GM21825 (cell line): ENCODE results near the gene CTNS.
"Not testable (repeated sequence)": the region's sequence is repeated elsewhere in the genome, so short reads cannot be mapped to it uniquely, and the experiment has no call there.

ENCODE experiments used
- ATAC-seq: cut with Tn5 transposase; IDR thresholded peaks from one replicate; pipeline ENCODE4 v1.9.1; 2021; ENCODE audit warnings: mild to moderate bottlenecking, moderate library complexity; ENCODE audit not compliant: unreplicated experiment

Gene CTNS

DNA sequence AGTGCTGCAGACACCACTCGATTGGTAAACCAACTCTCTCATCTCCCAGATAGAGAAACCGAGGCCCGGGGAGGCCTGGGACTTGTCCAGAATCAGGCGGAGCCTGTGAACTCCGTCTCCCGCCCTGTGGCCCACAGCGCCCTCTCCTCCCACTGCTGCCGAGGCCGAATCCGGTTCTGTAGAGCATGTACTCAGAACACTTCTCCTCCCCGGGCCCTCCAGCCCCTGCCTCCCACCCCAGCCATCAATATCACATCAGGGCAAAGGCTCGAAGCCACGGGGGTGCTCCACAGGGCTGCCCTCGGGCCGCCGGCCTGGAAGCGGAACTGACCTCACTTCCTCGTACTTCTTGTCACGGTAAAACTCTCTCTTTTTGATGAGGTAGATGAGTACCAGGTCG, 45.0 kb downstream of the CTNS start:
- no peak for ATAC-seq

DNA sequence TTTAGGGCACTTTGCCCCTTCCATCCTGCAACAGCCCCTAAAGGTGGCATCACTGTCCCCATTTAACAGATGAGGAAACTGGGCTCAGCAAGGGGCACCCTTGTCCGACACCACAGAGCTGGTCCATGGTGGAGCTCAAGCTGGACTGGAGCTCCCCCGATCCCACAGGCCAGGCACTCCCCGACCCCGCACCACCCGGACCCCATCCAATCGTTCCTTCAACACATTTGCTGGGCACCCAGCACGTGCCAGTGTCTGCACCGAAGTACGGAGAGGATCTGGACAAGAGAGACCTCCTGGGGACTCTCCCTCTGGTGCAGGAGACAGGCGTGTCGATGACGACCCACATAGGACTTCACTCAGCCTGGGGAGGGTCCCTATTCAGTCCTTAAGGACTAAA, 45.5 kb downstream of the CTNS start:
- ATAC-seq: no peak

DNA sequence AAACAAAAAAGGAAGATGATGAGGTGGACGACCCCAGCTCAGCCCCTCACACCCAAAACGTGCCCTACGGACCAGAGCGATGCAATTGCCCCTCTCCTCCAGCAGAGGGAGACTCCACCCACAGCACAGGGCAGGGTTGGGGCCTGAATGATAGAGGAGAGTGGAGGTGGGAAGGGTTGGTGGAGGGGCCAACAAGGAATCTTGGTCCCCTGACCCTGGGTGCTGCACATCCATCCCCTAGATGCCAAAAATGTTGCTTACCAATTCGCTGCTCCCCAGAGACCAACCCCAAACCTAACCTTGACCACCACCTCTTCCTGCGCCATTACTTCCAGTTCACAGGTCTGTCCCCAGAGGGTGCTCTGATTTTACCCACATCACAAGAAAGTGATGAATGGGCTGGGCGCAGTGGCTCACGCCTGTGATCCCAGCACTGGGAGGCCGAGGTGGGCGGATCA, 46.5 kb downstream of the CTNS start:
- peak; percentile 58 for ATAC-seq

DNA sequence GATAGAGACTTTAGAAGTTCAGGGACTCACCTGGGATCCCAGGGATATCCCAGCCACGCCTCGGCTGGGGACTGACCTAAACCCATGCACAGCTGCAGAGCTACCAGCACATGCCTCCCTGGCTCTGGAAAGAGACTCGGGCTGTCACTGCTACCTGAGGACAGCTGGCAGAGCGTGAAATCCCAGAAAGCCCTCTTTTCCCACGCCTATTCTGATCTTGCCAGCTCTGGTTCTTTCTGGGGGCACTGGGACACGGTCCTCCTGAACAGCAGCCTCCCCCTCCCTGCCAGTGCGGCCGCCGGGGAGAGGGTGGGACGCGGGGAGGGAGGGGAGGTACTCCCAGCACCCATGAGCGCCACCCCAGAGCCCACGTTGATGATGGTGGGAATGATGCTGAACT, 48.6 kb downstream of the CTNS start:
- ATAC-seq: no peak

DNA sequence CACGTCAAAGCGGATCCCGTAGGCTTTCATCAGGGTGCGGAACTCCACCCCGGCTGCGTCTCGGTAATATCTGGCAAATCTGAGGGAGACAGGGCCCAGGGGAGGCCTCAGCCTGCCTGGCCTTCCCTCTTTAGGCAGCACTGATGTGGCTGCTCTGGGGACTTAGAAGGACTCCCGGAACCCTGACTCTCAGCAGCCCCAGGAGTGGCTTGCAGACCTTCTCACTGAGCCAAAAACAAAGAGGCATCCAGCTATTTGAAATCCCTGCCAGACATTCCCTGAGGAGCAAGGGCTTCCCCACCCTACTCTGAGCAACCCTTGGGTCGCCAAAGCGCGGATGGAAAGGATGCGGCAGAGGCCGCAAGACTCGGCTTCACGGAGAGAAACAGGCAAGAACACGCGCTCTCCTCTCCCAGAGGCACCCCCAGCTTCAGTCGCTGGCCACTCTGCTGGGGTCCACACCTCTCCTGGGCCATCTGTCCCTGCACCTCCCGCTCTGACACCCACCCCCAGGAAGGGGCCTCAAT, 51.5 kb downstream of the CTNS start:
- ATAC-seq: no peak

DNA sequence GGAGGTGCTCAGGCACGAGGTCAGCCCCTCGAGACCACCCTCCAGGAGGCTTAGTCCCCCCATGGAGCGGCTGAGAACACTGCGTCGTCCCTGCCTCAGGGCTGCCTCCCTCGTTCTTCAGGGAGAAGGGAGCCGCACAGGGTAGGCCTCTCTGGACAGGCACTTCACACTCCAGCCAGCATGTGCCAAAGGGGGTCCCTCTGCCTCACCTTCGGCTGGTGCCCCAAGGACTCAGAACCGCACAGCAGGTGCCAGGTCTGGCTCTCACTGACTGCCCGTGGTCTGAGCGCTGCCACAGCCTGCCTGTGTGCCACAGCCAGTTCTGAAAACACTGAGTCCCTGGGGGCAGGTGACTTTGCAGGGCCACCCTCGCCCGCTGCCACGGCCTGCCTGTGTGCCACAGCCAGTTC, 52.3 kb downstream of the CTNS start:
- no peak for ATAC-seq

DNA sequence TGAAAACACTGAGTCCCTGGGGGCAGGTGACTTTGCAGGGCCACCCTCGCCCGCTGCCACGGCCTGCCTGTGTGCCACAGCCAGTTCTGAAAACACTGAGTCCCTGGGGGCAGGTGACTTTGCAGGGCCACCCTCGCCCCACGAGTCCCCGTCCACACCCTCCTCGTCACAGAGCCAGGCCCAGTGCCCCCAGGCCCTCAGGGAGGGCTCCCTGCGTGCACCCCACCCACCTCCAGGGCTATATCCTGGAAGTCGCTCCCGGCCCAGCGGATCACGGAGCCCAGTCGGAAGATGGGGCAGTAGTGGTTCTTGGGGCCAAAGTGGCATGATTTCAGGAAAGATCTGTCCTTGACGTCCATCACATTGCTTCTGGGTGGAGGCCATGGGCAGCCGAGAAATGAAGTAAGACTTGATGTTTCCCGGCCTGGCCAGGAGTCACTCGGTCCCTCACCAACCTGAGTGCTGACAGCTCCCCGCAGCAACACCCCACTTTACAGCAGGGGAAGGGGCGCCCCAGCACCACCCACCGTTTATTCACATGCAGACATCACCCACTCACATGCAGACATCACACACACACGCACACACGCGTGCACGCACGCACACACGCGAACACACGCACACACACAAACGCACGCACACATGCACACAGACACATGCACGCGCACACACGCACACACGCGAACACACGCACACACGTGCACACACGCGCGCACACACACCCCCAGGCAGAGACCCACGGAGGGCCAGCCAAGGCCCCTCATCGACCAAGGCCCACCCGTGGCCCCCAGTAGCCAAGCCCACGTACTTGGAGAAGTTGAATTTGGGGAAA, 52.9 kb downstream of the CTNS start:
- ATAC-seq: no peak

DNA sequence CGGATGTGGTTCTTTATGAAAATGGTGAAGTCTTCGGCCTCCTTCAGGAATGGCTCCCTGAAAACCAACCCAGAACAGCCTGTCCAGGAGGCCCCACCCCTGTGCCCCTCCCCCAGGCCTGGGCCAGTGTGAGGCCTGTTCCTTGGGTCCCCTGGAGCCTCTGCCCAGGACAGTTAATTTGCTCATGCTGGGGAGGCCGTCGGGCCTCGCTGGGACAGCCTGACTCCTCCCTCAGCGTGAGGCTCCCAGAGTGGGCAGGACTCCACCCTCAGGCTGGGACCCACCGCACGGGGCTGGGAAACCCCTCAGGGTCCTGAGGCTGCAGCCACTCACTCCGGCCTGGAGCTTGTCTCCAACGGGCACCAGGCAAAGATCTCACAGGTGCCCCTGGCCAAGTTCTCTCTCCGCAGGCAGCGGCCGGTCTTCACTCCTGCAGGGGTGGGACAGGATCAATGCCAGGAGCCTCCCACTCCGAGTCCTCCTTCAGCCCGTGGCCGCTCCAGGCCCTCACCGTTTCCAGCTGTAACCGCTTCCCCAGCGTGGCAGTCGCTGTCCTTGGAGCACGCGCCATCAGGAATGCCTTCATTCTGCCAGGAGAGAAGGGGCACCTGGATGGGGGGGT, 53.6 kb downstream of the CTNS start:
- ATAC-seq: no peak

DNA sequence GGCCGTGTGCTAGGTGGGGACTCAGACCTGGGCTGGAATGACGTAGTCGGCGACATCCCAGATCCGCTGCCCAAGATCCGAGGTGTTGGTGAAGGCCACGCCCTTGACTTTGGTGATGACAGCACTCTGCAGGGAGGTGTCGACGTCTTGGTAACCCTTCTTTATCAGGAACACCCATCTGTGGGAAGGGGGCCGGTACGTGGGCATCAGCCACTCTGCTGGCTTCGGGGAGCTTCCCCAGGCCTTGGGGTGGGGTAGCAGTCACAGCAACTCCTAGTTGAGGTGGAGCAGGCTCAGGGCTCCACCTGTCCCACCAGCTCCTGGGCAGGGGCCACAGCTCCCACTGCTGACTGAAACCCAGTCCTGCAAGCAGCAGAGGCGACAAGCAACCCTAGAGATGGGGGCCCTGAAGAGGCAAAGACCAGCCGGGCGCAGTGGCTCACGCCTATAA, 55.1 kb downstream of the CTNS start:
- ATAC-seq: no peak

DNA sequence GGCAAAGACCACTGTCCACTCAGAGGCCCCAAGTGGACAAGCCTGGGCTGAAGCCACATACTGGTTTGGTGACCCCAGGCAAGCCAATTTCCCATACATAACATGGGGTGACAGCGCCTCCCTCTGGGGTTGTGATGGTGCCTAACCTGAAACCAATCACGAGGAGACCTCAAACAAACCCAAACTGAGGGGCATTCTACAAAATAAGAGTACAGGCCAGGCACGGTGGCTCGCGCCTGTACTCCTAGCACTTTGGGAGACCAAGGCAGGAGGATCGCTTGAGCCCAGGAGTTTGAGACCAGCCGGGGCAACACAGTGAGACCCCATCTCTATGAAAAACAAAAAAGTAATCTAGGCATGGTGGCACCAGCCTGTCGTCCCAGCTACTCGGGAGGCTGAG, 55.8 kb downstream of the CTNS start:
- ATAC-seq: no peak

DNA sequence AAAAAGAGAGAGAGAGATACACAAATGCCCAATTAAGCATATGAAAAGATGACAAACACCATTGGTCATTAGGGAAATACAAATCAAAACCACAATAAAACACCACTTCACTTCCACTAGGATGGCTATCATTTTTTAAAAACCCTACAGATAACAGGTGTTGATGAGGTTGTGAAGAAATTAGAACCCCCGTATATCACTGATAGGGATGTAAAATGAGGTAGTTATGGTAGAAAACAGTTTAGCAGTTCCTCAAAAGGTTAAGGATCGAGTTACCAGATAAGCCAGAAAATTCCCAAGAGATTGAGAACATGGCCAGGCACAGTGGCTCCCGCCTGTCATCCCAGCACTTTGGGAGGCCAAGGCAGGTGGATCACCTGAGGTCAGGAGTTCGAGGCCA, 56.6 kb downstream of the CTNS start:
- no peak for ATAC-seq

DNA sequence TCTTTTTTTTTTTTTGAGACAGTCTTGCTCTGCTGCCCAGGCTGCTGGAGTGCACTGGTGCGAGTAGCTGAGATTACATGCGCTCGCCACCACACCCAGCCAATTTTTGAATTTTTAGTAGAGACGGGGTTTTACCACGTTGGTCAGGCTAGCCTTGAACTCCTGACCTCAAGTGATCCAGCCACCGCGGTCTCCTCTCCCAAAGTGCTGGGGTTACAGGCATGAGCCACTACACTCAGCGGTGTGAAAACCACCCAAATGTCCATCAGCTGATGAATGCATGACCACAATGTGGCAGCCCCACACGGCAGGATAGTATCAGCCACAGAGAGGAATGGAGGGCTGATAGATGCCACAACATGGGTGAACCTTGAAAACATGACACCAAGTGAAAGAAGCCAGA, 57.3 kb downstream of the CTNS start:
- peak; percentile 52 for ATAC-seq

DNA sequence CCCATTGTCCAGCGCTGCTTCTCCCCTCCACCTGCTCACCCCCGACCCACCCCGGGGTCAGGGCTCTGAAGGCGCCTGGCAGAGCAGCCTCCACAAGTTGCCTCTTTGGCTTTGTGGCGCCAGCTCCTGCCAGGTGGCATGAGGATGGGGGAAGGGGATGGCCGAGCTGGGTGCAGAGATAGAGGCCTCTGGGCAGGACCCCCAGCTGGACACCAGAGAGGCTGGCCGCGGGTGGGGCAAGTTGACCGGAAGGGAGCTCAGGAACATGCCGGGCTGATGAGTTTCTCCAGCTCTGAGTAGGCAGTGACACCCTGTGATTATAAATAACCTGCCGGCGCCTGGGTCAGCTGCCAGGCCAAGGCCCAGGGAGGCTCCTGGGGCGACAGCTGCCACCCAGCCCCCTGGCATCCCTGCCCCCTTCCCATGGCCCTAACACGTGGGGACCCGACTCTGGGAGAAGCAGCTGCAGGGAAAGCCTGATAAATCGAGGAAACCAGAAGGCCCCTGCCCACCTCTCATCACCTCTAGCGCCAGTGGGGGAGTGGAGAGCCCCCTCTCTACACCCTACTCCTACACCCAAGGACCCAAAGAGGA, 58.7 kb downstream of the CTNS start:
- no peak for ATAC-seq

DNA sequence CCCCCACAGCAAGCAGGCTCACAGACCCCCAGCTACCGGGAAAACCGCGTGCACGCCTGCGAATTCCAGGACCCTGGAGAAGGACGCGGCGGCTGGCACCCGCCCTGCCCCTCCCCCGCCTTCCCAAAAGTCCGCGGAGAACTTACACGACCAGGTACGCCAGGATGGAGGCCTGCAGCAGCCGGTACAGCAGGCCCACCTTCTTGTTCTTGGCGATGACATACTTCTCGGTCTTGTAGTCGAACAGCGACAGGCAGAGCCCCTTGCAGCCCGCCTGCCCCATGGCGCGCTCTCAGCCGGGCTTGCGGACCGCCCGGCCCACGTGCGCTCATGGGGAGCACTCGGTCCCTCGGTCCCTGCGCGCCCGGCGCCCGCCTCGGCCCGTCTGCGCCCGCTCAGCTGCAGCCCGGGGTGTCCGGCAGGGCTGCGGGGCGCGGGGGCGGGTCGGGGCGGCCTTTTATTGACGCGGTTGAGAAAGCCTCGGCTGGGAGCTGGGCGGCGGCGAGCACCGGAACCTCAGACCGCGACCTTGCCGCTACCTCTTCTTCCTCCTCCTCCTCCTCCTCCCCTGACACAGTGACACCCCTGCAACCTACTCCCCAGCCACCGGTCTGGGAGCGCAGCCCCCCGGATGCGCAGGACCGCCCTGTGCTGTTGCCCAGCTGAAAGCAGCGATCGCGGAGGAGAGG, 59.3 kb downstream of the CTNS start, which contains the start of gene P2RX5:
TSS of gene P2RX5 (minus strand) at position 433 of the 689 bp plus-strand sequence. CDS start at position 283, 150 bp downstream.
- no peak for ATAC-seq

DNA sequence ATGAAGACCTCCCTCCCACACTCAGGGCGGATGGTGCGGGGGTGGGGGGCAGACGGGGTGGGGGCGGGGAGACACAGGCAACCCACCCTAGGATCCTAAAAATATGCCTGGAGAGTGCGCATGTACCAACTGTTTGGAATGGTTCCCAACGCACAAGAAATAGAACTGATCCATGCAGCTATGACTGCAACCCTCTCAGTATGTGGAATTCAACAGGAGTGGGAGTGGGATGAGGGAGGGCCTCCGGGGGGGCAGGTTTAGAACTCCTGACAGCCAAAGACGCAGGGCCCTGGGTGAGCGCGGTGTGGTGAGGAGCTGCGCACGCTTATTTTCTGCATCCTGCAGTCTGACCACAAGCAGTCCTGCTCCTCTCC, 60.5 kb downstream of the CTNS start:
- no peak for ATAC-seq

DNA sequence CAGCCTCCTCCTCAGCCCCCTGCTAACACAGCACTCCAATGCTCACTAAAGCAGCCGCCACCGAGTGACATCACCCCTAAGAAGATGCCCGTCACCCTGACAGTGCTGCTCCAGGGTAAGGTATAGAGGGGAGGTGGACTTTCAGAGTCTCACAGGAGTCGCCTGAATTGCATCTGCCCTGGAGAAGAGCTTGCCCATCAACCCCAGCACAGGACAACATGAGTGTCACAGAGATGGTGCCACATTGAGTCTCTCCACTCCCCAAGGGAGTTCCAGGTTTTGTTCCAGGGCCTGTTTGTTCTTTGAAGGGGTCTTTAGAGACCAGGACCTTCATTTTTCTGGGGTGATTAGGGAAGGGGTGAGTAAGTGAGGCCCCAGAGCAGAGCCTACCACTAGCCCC, 61.6 kb downstream of the CTNS start:
- no peak for ATAC-seq

DNA sequence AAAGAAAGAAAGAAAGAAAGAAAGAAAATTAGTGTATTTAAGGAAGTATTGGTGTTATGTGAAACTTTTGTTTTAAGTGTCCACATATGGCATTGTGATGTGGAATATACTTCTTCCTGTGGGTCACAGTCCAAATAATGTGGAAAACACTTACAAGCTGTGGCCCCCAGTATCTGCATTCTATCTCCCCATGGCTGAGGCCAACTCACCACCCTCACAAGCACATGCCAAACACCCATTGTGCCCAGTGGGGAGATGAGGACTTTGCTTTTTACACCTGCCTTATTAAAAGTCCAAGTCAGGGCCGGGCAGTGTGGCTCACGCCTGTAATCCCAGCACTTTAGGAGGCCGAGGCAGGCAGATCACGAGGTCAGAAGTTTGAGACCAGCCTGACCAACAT, 63.4 kb downstream of the CTNS start:
- ATAC-seq: no peak

DNA sequence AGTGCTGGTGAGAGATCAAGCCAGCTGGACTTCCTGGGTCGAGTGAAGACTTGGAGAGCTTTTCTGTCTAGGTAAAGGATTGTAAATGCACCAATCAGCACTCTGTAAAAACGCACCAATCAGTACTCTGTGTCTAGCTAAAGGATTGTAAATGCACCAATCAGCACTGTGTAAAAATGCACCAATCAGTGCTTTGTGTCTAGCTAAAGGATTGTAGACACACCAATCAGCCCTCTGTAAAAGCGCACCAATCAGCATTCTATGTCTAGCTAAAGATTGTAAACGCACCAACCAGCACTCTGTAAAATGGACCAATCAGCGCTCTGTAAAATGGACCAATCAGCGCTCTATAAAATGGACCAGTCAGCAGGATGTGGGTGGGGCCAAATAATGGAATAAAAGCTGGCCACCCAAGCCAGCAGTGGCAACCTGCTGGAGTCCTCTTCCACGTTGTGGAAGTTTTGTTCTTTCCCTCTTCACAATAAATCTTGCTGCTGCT, 65.5 kb downstream of the CTNS start:
- not testable (repeated sequence) for ATAC-seq

DNA sequence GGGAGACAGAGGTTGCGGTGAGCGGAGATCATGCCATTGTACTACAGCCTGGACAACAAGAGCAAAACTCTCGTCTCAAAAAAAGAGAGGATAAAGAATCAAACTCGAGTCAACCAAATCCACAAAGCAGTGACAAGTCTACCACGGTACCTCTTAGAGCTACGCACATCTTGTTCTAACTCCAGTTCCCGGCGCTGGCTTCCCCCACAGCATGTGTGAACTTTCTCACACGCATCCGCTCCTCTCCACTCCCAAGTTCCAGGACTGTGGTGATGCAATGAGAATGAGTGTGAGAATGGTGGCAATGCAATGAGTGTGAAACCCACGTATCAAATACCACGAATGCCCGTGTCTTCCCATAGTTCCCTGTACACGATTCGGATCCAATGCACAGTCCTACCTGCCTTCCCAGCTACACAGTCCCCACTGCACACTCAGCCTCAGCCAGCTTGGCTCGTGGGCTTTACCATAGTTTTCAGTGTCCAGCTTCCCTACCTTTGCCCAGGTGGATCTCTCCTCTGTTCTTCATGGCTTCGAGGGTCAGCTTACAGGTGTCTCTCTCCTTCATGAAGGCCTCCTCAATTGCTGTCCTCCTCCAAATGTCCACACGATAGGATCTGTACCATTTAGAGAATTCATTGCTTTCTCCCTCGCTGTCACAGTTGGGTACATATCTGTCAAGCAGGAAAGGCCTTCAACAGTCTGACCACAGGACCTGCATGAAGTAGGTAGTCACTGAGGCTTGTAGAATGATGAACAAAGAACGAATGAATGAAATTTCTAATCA, 68.6 kb downstream of the CTNS start:
- no peak for ATAC-seq

DNA sequence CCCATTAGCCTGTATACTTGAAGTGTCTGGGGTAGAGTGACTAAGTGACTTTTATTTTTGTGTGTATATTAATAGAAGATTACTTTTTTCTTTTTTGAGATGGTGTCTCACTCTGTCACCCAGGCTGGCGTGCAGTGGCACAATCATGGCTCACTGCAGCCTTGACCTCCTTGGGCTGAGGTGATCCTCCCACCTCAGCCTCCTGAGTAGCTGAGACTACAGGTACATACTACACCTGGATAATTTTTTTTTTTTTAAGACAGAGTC, 69.1 kb downstream of the CTNS start:
- not testable (repeated sequence) for ATAC-seq
